ENCODE measurements around the gene GLP1R.

GRCh38 chr6:39063526-39063925 is 14.9 kb downstream of the GLP1R start:
- TF ChIP-seq CTCF (IDR thresholded peaks at IDR 0.05) (no peak), POLR2A (IDR thresholded peaks at IDR 0.05) (no peak)
